HepG2 (cell line): Measurements from ENCODE around the gene LRTM2. TPM values are rescaled to one million over a fixed set of nuclear protein-coding genes. Genes with fewer than 3 reads are reported as not detected.

Experiments
- BCL6 ChIP-seq: IDR thresholded peaks from 2 replicates; pipeline ENCODE4 v1.6.1; 2016; ENCODE audit warnings: missing genetic modification reagents, missing compliant biosample characterization
- DPF2 ChIP-seq: sonication (generic); formaldehyde crosslinking; IDR thresholded peaks from 2 replicates; pipeline ENCODE4 v1.4.0; 2020; ENCODE audit warnings: mild to moderate bottlenecking, low read depth, missing genetic modification reagents, borderline replicate concordance
- HDAC1 ChIP-seq: sonication (generic); formaldehyde crosslinking; IDR thresholded peaks from 2 replicates; pipeline ENCODE4 v1.5.1; 2020; ENCODE audit warnings: mild to moderate bottlenecking, missing genetic modification reagents
- HNF4A ChIP-seq: sonication (generic); formaldehyde crosslinking; IDR thresholded peaks from 2 replicates; pipeline ENCODE4 v1.4.0; 2020; ENCODE audit warnings: missing genetic modification reagents
- HNF4G ChIP-seq, 2 experiments: sonication (generic) in 1 of 2; formaldehyde crosslinking in 1 of 2; IDR thresholded peaks; 2 replicates each; pipeline versions ENCODE4 v1.4.0 to v1.6.1; 2011 to 2020; ENCODE audit warnings: borderline replicate concordance in 2 of 2, low read depth in 2 of 2, mild to moderate bottlenecking in 2 of 2, low read length in 1 of 2, missing genetic modification reagents in 1 of 2, moderate library complexity in 1 of 2
- MIER2 ChIP-seq: IDR thresholded peaks from 2 replicates; pipeline ENCODE4 v1.6.1; 2016; ENCODE audit warnings: missing biosample characterization, missing genetic modification reagents
- SALL1 ChIP-seq: sonication (generic); formaldehyde crosslinking; IDR thresholded peaks from 2 replicates; pipeline ENCODE4 v1.8.0; 2022; ENCODE audit warnings: mild to moderate bottlenecking, missing genetic modification reagents
- SAP130 ChIP-seq: IDR thresholded peaks from 2 replicates; pipeline ENCODE4 v1.6.1; 2016; ENCODE audit warnings: low read depth
- SOX5 ChIP-seq: IDR thresholded peaks from 2 replicates; pipeline ENCODE4 v1.6.1; 2016; ENCODE audit warnings: borderline replicate concordance
- SPEN ChIP-seq: sonication (generic); formaldehyde crosslinking; IDR thresholded peaks from 2 replicates; pipeline ENCODE4 v1.5.1; 2020; ENCODE audit warnings: low read depth, mild to moderate bottlenecking, missing genetic modification reagents
- TBX3 ChIP-seq: fragments of 450-650 bp; IDR thresholded peaks from 2 replicates; pipeline ENCODE4 v1.6.1; 2017; ENCODE audit warnings: antibody characterized with exemption, mild to moderate bottlenecking, inconsistent platforms, borderline replicate concordance
- ZNF354B ChIP-seq: sonication (generic); formaldehyde crosslinking; IDR thresholded peaks from 2 replicates; pipeline ENCODE4 v1.8.0; 2022; ENCODE audit warnings: mild to moderate bottlenecking, missing genetic modification reagents
- ZNF589 ChIP-seq: sonication (generic); formaldehyde crosslinking; conservative IDR thresholded peaks from 2 replicates; pipeline ENCODE4 v1.8.0; 2022; ENCODE audit warnings: mild to moderate bottlenecking, moderate library complexity, missing genetic modification reagents
- ZNF709 ChIP-seq: sonication (generic); formaldehyde crosslinking; IDR thresholded peaks from 2 replicates; pipeline ENCODE4 v1.5.0; 2020; ENCODE audit warnings: mild to moderate bottlenecking, missing genetic modification reagents
- ZNF713 ChIP-seq: sonication (generic); formaldehyde crosslinking; IDR thresholded peaks from 2 replicates; pipeline ENCODE4 v1.4.0; 2020; ENCODE audit warnings: mild to moderate bottlenecking, missing genetic modification reagents
- polyA plus RNA-seq, 8 experiments: library from polyadenylated mRNA; depleted of rRNA in 3 of 8; stranded (reverse) in 7 of 8; unstranded in 1 of 8; fragments of >200 nt; fragmentation: Illumina TruSeq in 4 of 8; extraction: Trizol in 4 of 8; gene quantifications; 2 replicates each; pipeline versions ENCODE4 v1.2.1 to v1.2.3, GENCODE V29; 2011 to 2016; ENCODE audit warnings: low read depth in 4 of 8, missing spikeins in 1 of 8, mixed read lengths in 1 of 8; ENCODE audit not compliant: insufficient read depth in 1 of 8
- total RNA-seq, 5 experiments: library from RNA; depleted of rRNA; stranded (reverse); fragments of >200 nt; fragmentation: Illumina TruSeq; extraction: Trizol; gene quantifications; 2 replicates each; pipeline ENCODE4 v1.2.3, GENCODE V29; 2016; ENCODE audit warnings: low read depth in 1 of 5
- TF ChIP-seq, protein P1 (sequence below): sonication (generic); formaldehyde crosslinking; IDR thresholded peaks from 2 replicates; pipeline ENCODE4 v1.4.0; 2020; ENCODE audit warnings: missing genetic modification reagents
- TF ChIP-seq, protein P2 (sequence below): sonication (generic); formaldehyde crosslinking; IDR thresholded peaks from 2 replicates; pipeline ENCODE4 v1.4.0; 2020; ENCODE audit warnings: mild to moderate bottlenecking, missing genetic modification reagents
- TF ChIP-seq, protein P3 (sequence below): sonication (generic); formaldehyde crosslinking; IDR thresholded peaks from 2 replicates; pipeline ENCODE4 v1.5.1; 2020; ENCODE audit warnings: mild to moderate bottlenecking, missing genetic modification reagents, moderate library complexity
- TF ChIP-seq, protein P4 (sequence below): sonication (generic); formaldehyde crosslinking; IDR thresholded peaks from 2 replicates; pipeline ENCODE4 v1.5.1; 2020; ENCODE audit warnings: missing genetic modification reagents, mild to moderate bottlenecking, borderline replicate concordance
- TF ChIP-seq, protein P5 (sequence below): sonication (generic); formaldehyde crosslinking; IDR thresholded peaks from 2 replicates; pipeline ENCODE4 v1.8.0; 2023; ENCODE audit warnings: mild to moderate bottlenecking, missing genetic modification reagents

LRTM2 gene
- total and polyA plus RNA-seq, 2 of the 13 experiments (the other 11 are each of a cell fraction or from before 2014, with no cell fraction given), result 0.09 TPM; not detected in 1

DNA sequence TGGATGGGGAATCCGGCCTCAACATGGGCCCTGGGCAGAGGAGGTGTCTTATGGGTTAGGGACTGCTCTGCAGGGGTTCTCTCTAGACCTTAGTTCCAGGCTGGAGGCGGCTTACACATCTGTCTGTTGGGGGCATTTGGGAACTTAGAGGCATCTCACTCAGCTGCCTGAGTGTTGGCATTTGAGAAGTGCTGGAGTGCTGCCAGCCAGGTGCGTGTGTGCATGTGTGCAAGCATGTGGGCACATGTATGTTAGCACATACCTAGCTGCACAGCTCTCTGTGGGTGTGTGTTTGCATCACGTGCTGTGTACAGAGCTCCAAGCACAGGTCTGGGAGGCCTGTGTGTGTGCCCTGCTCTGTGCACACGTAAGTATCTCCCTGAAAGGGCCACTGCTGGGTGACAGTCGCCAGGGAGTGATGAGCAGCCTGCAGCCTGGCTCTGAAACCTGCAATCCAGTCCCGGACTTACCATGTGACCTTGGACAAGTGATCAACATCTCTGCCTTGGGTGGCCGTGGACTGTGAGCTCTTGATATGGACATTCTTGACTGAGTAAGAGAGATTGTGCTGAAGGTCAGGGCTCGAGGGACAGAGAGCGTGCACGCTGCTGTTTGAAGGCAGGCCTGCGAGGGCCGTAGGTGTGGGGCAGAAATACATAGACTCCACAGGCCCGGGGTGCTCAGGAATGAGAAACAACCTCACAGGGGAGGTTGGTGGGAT lies 5.2 kb downstream of the LRTM2 start (continued):
- TF ChIP-seq, protein P1, sequence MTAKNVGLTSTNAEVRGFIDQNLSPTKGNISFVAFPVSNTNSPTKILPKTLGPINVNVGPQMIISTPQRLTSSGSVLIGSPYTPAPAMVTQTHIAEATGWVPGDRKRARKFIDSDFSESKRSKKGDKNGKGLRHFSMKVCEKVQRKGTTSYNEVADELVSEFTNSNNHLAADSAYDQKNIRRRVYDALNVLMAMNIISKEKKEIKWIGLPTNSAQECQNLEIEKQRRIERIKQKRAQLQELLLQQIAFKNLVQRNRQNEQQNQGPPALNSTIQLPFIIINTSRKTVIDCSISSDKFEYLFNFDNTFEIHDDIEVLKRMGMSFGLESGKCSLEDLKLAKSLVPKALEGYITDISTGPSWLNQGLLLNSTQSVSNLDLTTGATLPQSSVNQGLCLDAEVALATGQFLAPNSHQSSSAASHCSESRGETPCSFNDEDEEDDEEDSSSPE, result peak; percentile 46; the same call in 1 of the 2 replicates
- TF ChIP-seq, protein P2, sequence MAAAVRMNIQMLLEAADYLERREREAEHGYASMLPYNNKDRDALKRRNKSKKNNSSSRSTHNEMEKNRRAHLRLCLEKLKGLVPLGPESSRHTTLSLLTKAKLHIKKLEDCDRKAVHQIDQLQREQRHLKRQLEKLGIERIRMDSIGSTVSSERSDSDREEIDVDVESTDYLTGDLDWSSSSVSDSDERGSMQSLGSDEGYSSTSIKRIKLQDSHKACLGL, result no peak
- TF ChIP-seq DPF2 (CRISPR knock-in tag), result 0 out of 2 replicates have a peak, but pooled peaks have one; percentile 37
- TF ChIP-seq SOX5 (CRISPR knock-in tag), result peak; percentile 38; the same call in 1 of the 2 replicates
- TF ChIP-seq, protein P3, sequence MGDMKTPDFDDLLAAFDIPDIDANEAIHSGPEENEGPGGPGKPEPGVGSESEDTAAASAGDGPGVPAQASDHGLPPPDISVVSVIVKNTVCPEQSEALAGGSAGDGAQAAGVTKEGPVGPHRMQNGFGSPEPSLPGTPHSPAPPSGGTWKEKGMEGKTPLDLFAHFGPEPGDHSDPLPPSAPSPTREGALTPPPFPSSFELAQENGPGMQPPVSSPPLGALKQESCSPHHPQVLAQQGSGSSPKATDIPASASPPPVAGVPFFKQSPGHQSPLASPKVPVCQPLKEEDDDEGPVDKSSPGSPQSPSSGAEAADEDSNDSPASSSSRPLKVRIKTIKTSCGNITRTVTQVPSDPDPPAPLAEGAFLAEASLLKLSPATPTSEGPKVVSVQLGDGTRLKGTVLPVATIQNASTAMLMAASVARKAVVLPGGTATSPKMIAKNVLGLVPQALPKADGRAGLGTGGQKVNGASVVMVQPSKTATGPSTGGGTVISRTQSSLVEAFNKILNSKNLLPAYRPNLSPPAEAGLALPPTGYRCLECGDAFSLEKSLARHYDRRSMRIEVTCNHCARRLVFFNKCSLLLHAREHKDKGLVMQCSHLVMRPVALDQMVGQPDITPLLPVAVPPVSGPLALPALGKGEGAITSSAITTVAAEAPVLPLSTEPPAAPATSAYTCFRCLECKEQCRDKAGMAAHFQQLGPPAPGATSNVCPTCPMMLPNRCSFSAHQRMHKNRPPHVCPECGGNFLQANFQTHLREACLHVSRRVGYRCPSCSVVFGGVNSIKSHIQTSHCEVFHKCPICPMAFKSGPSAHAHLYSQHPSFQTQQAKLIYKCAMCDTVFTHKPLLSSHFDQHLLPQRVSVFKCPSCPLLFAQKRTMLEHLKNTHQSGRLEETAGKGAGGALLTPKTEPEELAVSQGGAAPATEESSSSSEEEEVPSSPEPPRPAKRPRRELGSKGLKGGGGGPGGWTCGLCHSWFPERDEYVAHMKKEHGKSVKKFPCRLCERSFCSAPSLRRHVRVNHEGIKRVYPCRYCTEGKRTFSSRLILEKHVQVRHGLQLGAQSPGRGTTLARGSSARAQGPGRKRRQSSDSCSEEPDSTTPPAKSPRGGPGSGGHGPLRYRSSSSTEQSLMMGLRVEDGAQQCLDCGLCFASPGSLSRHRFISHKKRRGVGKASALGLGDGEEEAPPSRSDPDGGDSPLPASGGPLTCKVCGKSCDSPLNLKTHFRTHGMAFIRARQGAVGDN (CRISPR knock-in tag), result peak; percentile 88
- peak; percentile 68 for TF ChIP-seq SPEN (CRISPR knock-in tag)
- peak; percentile 91 for TF ChIP-seq SALL1 (CRISPR knock-in tag)
- TF ChIP-seq HNF4G (IDR thresholded peaks at IDR 0.05; ENCODE audit: borderline replicate concordance, low read depth, low read length), result peak; percentile 37; the same call in 1 of the 2 replicates
- TF ChIP-seq HNF4G (CRISPR knock-in tag; IDR thresholded peaks at IDR 0.05; ENCODE audit: borderline replicate concordance, low read depth), result peak; percentile 78; the same call in 1 of the 2 replicates
- TF ChIP-seq, protein P4, sequence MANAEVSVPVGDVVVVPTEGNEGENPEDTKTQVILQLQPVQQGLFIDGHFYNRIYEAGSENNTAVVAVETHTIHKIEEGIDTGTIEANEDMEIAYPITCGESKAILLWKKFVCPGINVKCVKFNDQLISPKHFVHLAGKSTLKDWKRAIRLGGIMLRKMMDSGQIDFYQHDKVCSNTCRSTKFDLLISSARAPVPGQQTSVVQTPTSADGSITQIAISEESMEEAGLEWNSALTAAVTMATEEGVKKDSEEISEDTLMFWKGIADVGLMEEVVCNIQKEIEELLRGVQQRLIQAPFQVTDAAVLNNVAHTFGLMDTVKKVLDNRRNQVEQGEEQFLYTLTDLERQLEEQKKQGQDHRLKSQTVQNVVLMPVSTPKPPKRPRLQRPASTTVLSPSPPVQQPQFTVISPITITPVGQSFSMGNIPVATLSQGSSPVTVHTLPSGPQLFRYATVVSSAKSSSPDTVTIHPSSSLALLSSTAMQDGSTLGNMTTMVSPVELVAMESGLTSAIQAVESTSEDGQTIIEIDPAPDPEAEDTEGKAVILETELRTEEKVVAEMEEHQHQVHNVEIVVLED (CRISPR knock-in tag), result 0 out of 2 replicates have a peak, but pooled peaks have one; percentile 20
- TF ChIP-seq TBX3, result no peak
- TF ChIP-seq, protein P5, sequence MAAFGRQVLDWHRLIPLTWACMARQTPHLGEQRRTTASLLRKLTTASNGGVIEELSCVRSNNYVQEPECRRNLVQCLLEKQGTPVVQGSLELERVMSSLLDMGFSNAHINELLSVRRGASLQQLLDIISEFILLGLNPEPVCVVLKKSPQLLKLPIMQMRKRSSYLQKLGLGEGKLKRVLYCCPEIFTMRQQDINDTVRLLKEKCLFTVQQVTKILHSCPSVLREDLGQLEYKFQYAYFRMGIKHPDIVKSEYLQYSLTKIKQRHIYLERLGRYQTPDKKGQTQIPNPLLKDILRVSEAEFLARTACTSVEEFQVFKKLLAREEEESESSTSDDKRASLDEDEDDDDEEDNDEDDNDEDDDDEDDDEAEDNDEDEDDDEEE, result no peak
- peak; percentile 80 for TF ChIP-seq MIER2 (CRISPR knock-in tag)
- no peak for TF ChIP-seq ZNF713 (CRISPR knock-in tag)
- TF ChIP-seq HDAC1 (CRISPR knock-in tag), result peak; percentile 55
- TF ChIP-seq BCL6 (CRISPR knock-in tag), result peak; percentile 57; the same call in 1 of the 2 replicates
- 0 out of 2 replicates have a peak, but pooled peaks have one; percentile 44 for TF ChIP-seq ZNF354B (CRISPR knock-in tag)
- peak; percentile 90 for TF ChIP-seq HNF4A (CRISPR knock-in tag)
- TF ChIP-seq ZNF589, result 0 out of 2 replicates have a peak, but pooled peaks have one; percentile 43
- TF ChIP-seq ZNF709 (CRISPR knock-in tag), result no peak
- peak; percentile 51; the same call in 1 of the 2 replicates for TF ChIP-seq SAP130
